DOHH2 (cell line): ENCODE results near the gene BTBD2.

ENCODE experiments used
- H3F3A ChIP-seq: fragments of 200-600 bp; sonication (generic), shearing (Covaris generic); 2 replicates; pipeline ENCODE4 v1.6.0; 2016; ENCODE audit warnings: antibody characterized with exemption, mild to moderate bottlenecking; ENCODE audit not compliant: control insufficient read depth, insufficient read depth
- H3K27ac ChIP-seq: fragments of 200-600 bp; sonication (generic); 2 replicates; pipeline ENCODE4 v1.5.1; 2014; ENCODE audit warnings: low read depth, mild to moderate bottlenecking, low read length, moderate library complexity
- H3K27me3 ChIP-seq: fragments of 200-600 bp; sonication (generic); 2 replicates; pipeline ENCODE4 v1.6.1; 2014; ENCODE audit warnings: mild to moderate bottlenecking, low read length, mixed read lengths; ENCODE audit not compliant: control insufficient read depth
- H3K36me3 ChIP-seq: fragments of 200-600 bp; sonication (generic); 2 replicates; pipeline ENCODE4 v1.6.1; 2014; ENCODE audit warnings: mild to moderate bottlenecking, low read length, moderate library complexity, mixed read lengths; ENCODE audit not compliant: control insufficient read depth
- H3K4me1 ChIP-seq: fragments of 200-600 bp; sonication (generic); 2 replicates; pipeline ENCODE4 v1.6.1; 2014; ENCODE audit warnings: mild to moderate bottlenecking, low read length, mixed read lengths; ENCODE audit not compliant: control insufficient read depth
- H3K4me2 ChIP-seq: fragments of 200-600 bp; sonication (generic); 2 replicates; pipeline ENCODE4 v1.6.0; 2014; ENCODE audit warnings: mild to moderate bottlenecking, low read length, moderate library complexity
- H3K4me3 ChIP-seq: fragments of 200-600 bp; sonication (generic); 2 replicates; pipeline ENCODE4 v1.5.1; 2014; ENCODE audit warnings: mild to moderate bottlenecking, low read length, mixed read lengths
- H3K79me2 ChIP-seq: fragments of 200-600 bp; sonication (generic); 2 replicates; pipeline ENCODE4 v1.6.1; 2014; ENCODE audit warnings: mild to moderate bottlenecking, low read length, mixed read lengths; ENCODE audit not compliant: control insufficient read depth
- H3K9me2 ChIP-seq: fragments of 200-600 bp; sonication (generic); replicated peaks from 2 replicates; pipeline ENCODE4 v1.6.1; 2014; ENCODE audit warnings: mild to moderate bottlenecking, low read length, mixed read lengths; ENCODE audit not compliant: control insufficient read depth
- H3K9me3 ChIP-seq: fragments of 200-600 bp; sonication (generic); 2 replicates; pipeline ENCODE4 v1.6.1; 2014; ENCODE audit warnings: antibody characterized with exemption, low read length, mixed read lengths; ENCODE audit not compliant: control insufficient read depth, insufficient read depth
- H4K20me1 ChIP-seq: fragments of 200-600 bp; sonication (generic); 2 replicates; pipeline ENCODE4 v1.6.0; 2014; ENCODE audit warnings: low read depth, mild to moderate bottlenecking, antibody characterized with exemption, low read length, moderate library complexity; ENCODE audit not compliant: control insufficient read depth, insufficient read depth
- EZH2phosphoT487 ChIP-seq: fragments of 200-600 bp; sonication (generic); IDR thresholded peaks from 2 replicates; pipeline ENCODE4 v1.6.1; 2017; ENCODE audit warnings: borderline replicate concordance, mild to moderate bottlenecking, antibody characterized with exemption, low read length, moderate library complexity, mixed read lengths
- TF ChIP-seq, protein P1 (sequence below): fragments of 200-600 bp; sonication (generic); IDR thresholded peaks from one replicate; pipeline ENCODE4 v1.5.1; 2014; ENCODE audit warnings: antibody characterized with exemption, mild to moderate bottlenecking, low read depth, low read length; ENCODE audit not compliant: poor library complexity, severe bottlenecking

The BTBD2 gene

GRCh38 chr19:2027361-2027760 lies 11.8 kb upstream of the BTBD2 start:
- no peaks in the 10 kb centered on the region for H3K36me3 ChIP-seq
- peaks cover 8% of the 10 kb centered on the region for H3K4me1 ChIP-seq
- TF ChIP-seq EZH2phosphoT487, result no peak
- TF ChIP-seq, protein P1, sequence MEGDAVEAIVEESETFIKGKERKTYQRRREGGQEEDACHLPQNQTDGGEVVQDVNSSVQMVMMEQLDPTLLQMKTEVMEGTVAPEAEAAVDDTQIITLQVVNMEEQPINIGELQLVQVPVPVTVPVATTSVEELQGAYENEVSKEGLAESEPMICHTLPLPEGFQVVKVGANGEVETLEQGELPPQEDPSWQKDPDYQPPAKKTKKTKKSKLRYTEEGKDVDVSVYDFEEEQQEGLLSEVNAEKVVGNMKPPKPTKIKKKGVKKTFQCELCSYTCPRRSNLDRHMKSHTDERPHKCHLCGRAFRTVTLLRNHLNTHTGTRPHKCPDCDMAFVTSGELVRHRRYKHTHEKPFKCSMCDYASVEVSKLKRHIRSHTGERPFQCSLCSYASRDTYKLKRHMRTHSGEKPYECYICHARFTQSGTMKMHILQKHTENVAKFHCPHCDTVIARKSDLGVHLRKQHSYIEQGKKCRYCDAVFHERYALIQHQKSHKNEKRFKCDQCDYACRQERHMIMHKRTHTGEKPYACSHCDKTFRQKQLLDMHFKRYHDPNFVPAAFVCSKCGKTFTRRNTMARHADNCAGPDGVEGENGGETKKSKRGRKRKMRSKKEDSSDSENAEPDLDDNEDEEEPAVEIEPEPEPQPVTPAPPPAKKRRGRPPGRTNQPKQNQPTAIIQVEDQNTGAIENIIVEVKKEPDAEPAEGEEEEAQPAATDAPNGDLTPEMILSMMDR, result no peak
- H3K27me3 ChIP-seq, result peaks cover 5% of the 10 kb centered on the region
- no peak overlapping the region for H3K27ac ChIP-seq
- no peaks in the 10 kb centered on the region for H3F3A ChIP-seq
- H3K4me2 ChIP-seq, result no peak overlapping the region
- H3K79me2 ChIP-seq, result no peaks in the 10 kb centered on the region
- H4K20me1 ChIP-seq, result no peaks in the 10 kb centered on the region
- no peaks in the 10 kb centered on the region for H3K9me2 ChIP-seq
- H3K9me3 ChIP-seq, result no peaks in the 10 kb centered on the region
- H3K4me3 ChIP-seq, result no peak overlapping the region

GRCh38 chr19:2026770-2027169 lies 11.3 kb upstream of the BTBD2 start:
- no peak overlapping the region for H3K4me3 ChIP-seq

GRCh38 chr19:2022289-2022688 lies 6.8 kb upstream of the BTBD2 start:
- H3K4me3 ChIP-seq, result no peak overlapping the region
- peaks cover 1% of the 10 kb centered on the region; the same call in 1 of the 2 replicates for H3F3A ChIP-seq
- H3K27me3 ChIP-seq, result no peaks in the 10 kb centered on the region
- no peak overlapping the region for H3K27ac ChIP-seq
- no peaks in the 10 kb centered on the region for H4K20me1 ChIP-seq
- H3K9me3 ChIP-seq, result no peaks in the 10 kb centered on the region
- H3K9me2 ChIP-seq, result no peaks in the 10 kb centered on the region
- H3K4me2 ChIP-seq, result no peak overlapping the region
- H3K36me3 ChIP-seq, result no peaks in the 10 kb centered on the region
- TF ChIP-seq, protein P1, result no peak
- TF ChIP-seq EZH2phosphoT487, result no peak
- peaks cover 9% of the 10 kb centered on the region for H3K4me1 ChIP-seq
- no peaks in the 10 kb centered on the region for H3K79me2 ChIP-seq

More at GRCh38 chr19:2026770-2027169, 11.3 kb upstream of the BTBD2 start:
- TF ChIP-seq EZH2phosphoT487, result no peak
- Histone ChIP-seq H3K36me3 (no peaks in the 10 kb centered on the region), H3K4me1 (peaks cover 4% of the 10 kb centered on the region; the same call in 1 of the 2 replicates), H3K27ac (no peak overlapping the region), H3K9me2 (no peaks in the 10 kb centered on the region), H3K27me3 (no peaks in the 10 kb centered on the region), H3K79me2 (no peaks in the 10 kb centered on the region), H3F3A (no peaks in the 10 kb centered on the region), H3K4me2 (no peak overlapping the region), H3K9me3 (no peaks in the 10 kb centered on the region), H4K20me1 (no peaks in the 10 kb centered on the region)

DNA sequence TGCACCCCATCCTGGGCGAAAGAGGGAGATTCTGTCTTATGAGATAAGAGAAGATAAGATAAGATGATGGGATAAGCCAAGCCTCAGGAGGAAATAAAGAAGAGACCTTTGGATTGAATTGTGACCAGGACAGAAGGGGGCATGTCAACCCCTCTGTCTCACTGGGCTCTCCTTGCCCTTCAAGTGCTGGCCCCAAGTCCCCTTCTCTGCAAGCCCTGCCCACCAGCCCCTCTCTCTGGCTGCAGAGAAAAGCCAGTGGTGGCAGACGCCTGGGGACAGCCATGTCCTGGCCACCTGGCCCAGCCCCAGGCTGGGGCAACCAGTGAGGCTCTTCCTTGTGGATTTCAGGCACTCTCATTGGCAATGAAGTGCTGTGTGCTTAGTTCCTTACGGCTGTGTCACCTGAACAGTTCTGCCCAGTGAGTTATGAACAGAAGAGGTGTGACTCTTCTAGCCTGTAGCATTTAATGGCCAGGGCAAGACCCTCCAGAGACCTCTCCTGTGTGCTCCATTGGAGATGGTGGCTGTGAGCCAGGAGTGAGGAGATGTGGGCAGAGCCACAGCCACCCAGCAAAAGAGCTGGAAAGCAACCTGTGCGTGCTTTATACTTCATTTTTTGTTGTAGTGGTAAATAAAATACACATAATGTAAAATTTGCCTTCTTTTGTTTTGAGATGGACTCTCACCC lies 6.1 kb upstream of the BTBD2 start:
- Histone ChIP-seq H4K20me1 (no peaks in the 10 kb centered on the region), H3K9me2 (no peaks in the 10 kb centered on the region), H3F3A (peaks cover 7% of the 10 kb centered on the region; the same call in 1 of the 2 replicates), H3K4me2 (no peak overlapping the region), H3K27ac (no peak overlapping the region), H3K79me2 (no peaks in the 10 kb centered on the region), H3K36me3 (no peaks in the 10 kb centered on the region), H3K4me1 (peaks cover 9% of the 10 kb centered on the region), H3K4me3 (no peak overlapping the region), H3K9me3 (no peaks in the 10 kb centered on the region), H3K27me3 (no peaks in the 10 kb centered on the region)
- TF ChIP-seq, protein P1, result no peak
- TF ChIP-seq EZH2phosphoT487, result no peak
